Measurements from ENCODE around the gene FAR1. TPM values are rescaled to one million over a fixed set of nuclear protein-coding genes. Genes with fewer than 3 reads are reported as not detected.

The FAR1 gene
- total and polyA plus RNA-seq, 8 donors = 51.0 to 112 (median 99.7) TPM

- TF ChIP-seq CTCF (IDR thresholded peaks at IDR 0.05) = no peak
- intact Hi-C loops (cut with DNase I) = no loop called here
- no peak for ATAC-seq
Measured at GRCh38 chr11:13763341-13763740, 94.9 kb downstream of the FAR1 start.

GRCh38 chr11:13765886-13766285 lies 97.4 kb downstream of the FAR1 start:
- Histone ChIP-seq H3K27ac (no peak overlapping the region), H3K4me3 (no peak overlapping the region), H3K36me3 (no peaks in the 10 kb centered on the region), H3K9me3 (no peaks in the 10 kb centered on the region), H3K4me1 (no peaks in the 10 kb centered on the region), H3K27me3 (no peaks in the 10 kb centered on the region)
- intact Hi-C loops (cut with DNase I) = no loop called here
- DNase-seq (no peak), ATAC-seq (no peak)
- no peak for TF ChIP-seq CTCF (IDR thresholded peaks at IDR 0.05)

More at GRCh38 chr11:13763341-13763740, 94.9 kb downstream of the FAR1 start:
- Histone ChIP-seq H3K9me3 (no peaks in the 10 kb centered on the region), H3K4me3 (no peak overlapping the region), H3K27me3 (no peaks in the 10 kb centered on the region), H3K4me1 (no peaks in the 10 kb centered on the region), H3K27ac (no peak overlapping the region), H3K36me3 (no peaks in the 10 kb centered on the region)
- DNase-seq = no peak

- Histone ChIP-seq H3K27ac (no peak overlapping the region), H3K4me3 (no peak overlapping the region), H3K27me3 (peaks cover 0 to 3% of the 10 kb centered on the region in 2 donors), H3K9me3 (no peaks in the 10 kb centered on the region), H3K36me3 (no peaks in the 10 kb centered on the region), H3K4me1 (no peaks in the 10 kb centered on the region)
- no peak for DNase-seq
- intact Hi-C loops (cut with DNase I) = no loop called here
- no peak for ATAC-seq
- no peak for TF ChIP-seq CTCF (IDR thresholded peaks at IDR 0.05)
Measured at GRCh38 chr11:13767471-13767870, 99.0 kb downstream of the FAR1 start.

- H3K27ac ChIP-seq = no peak overlapping the region
- ATAC-seq (no peak), DNase-seq (no peak)
- peaks cover 0 to 3% of the 10 kb centered on the region in 2 donors for H3K27me3 ChIP-seq
- intact Hi-C loops (cut with DNase I) = no loop called here
- no peaks in the 10 kb centered on the region for H3K9me3 ChIP-seq
- no peaks in the 10 kb centered on the region for H3K36me3 ChIP-seq
- TF ChIP-seq CTCF (IDR thresholded peaks at IDR 0.05) = no peak
- H3K4me3 ChIP-seq = no peak overlapping the region
- H3K4me1 ChIP-seq = no peaks in the 10 kb centered on the region
Measured at GRCh38 chr11:13769188-13769587, 100.7 kb downstream of the FAR1 start.

- TF ChIP-seq CTCF (IDR thresholded peaks at IDR 0.05) = no peak
- Histone ChIP-seq H3K9me3 (no peaks in the 10 kb centered on the region), H3K4me1 (no peaks in the 10 kb centered on the region), H3K36me3 (no peaks in the 10 kb centered on the region), H3K27ac (no peak overlapping the region), H3K27me3 (peaks cover 0 to 3% of the 10 kb centered on the region in 2 donors), H3K4me3 (no peak overlapping the region)
- intact Hi-C loops (cut with DNase I) = no loop called here
- ATAC-seq (no peak), DNase-seq (no peak)
Measured at GRCh38 chr11:13771151-13771550, 102.7 kb downstream of the FAR1 start.

Data from left lung (tissue), 10 donors.